HCT116 (cell line): ENCODE measurements around the gene PINK1. TPM values are rescaled to one million over a fixed set of nuclear protein-coding genes. Genes with fewer than 3 reads are reported as not detected.

Source experiments
- ATAC-seq: fragments of 200-7000 bp; cut with Tn5 transposase; 2 replicates; pipeline ENCODE4 v1.9.1; 2020; ENCODE audit warnings: mild to moderate bottlenecking, moderate library complexity
- BruUV-seq: library from RNA; stranded (reverse); fragments of 400-500 nt; replicated peaks from 2 replicates; lab custom pipeline; 2021; lab: Mats Ljungman, UMichigan
- CTCF ChIA-PET: fragments of 300-600 bp; sonication (Branson Sonifier 250); formaldehyde crosslinking; loops from one replicate; lab custom pipeline; 2021; ENCODE audit warnings: antibody characterized with exemption; lab: Charles Lee
- POLR2A ChIA-PET: fragments of 300-600, 350-600 bp; sonication (Branson Sonifier 250); formaldehyde crosslinking; loops from one replicate; lab custom pipeline; 2021; ENCODE audit warnings: antibody characterized with exemption; lab: Charles Lee
- RAD21 ChIA-PET, 2 experiments: fragments of 300-600 bp; sonication (Branson Sonifier 250); formaldehyde crosslinking; loops; one replicate each; lab custom pipeline; 2023; ENCODE audit warnings: low total read pairs in 2 of 2; ENCODE audit not compliant: uncharacterized antibody in 2 of 2, unreplicated experiment in 2 of 2, low non-redundant PET in 1 of 2; lab: Charles Lee
- DNase-seq: peaks from one replicate; pipeline ENCODE4 v3.0.0-alpha.2; 2010; ENCODE audit warnings: low read depth, low spot score
- H2AFZ ChIP-seq: fragments of 200-600 bp; shearing (Covaris generic), sonication (generic); 2 replicates; pipeline ENCODE4 v1.6.1; 2017; ENCODE audit warnings: low read depth, mixed run types, mixed read lengths, antibody characterized with exemption, low read length; ENCODE audit not compliant: poor library complexity, severe bottlenecking
- H3K27ac ChIP-seq: 2 replicates; pipeline ENCODE4 v1.5.1; 2012; ENCODE audit warnings: low read depth, low read length
- H3K27me3 ChIP-seq: fragments of 200-600 bp; sonication (generic); 2 replicates; pipeline ENCODE4 v1.6.1; 2016; ENCODE audit warnings: mixed run types, low read length, mixed read lengths; ENCODE audit not compliant: insufficient read depth
- H3K36me3 ChIP-seq, 2 experiments: fragments of 200-500 bp in 1 of 2; fragments of 200-600 bp in 1 of 2; sonication (Bioruptor generic) in 1 of 2; sonication (generic) in 1 of 2; 2 replicates each; pipeline versions ENCODE4 v1.5.1 to v1.6.1; 2014 to 2016; ENCODE audit warnings: low read length in 2 of 2, inconsistent platforms in 1 of 2, mixed read lengths in 1 of 2, mixed run types in 1 of 2; ENCODE audit not compliant: insufficient read depth in 2 of 2, control insufficient read depth in 1 of 2
- H3K4me1 ChIP-seq, 2 experiments: fragments of 200-600 bp in 1 of 2; sonication (generic) in 1 of 2; 2 replicates each; pipeline versions ENCODE4 v1.5.1 to v1.6.1; 2012 to 2017; ENCODE audit warnings: low read length in 2 of 2, inconsistent platforms in 1 of 2, mild to moderate bottlenecking in 1 of 2, mixed read lengths in 1 of 2, mixed run types in 1 of 2, moderate library complexity in 1 of 2; ENCODE audit not compliant: insufficient read depth in 2 of 2, control insufficient read depth in 1 of 2
- H3K4me2 ChIP-seq: fragments of 200-600 bp; sonication (generic); 2 replicates; pipeline ENCODE4 v1.6.1; 2017; ENCODE audit warnings: mixed run types, low read length, mixed read lengths
- H3K4me3 ChIP-seq, 2 experiments: fragments of 200-600 bp in 1 of 2; sonication (generic) in 1 of 2; replicated peaks in 1 of 2; 2 replicates each; pipeline ENCODE4 v1.5.1; 2011 to 2016; ENCODE audit warnings: low read length in 2 of 2, control low read depth in 1 of 2, low read depth in 1 of 2, mild to moderate bottlenecking in 1 of 2, mixed read lengths in 1 of 2, mixed run types in 1 of 2
- H3K79me2 ChIP-seq: fragments of 200-600 bp; sonication (generic); 2 replicates; pipeline ENCODE4 v1.6.1; 2017; ENCODE audit warnings: mild to moderate bottlenecking, mixed run types, low read length, moderate library complexity, mixed read lengths; ENCODE audit not compliant: insufficient read depth
- H3K9ac ChIP-seq: fragments of 200-600 bp; sonication (generic); 2 replicates; pipeline ENCODE4 v1.6.1; 2016; ENCODE audit warnings: low read length, mixed read lengths
- H3K9me2 ChIP-seq: fragments of 200-600 bp; sonication (generic), shearing (Covaris generic); 2 replicates; pipeline ENCODE4 v1.6.1; 2017; ENCODE audit warnings: mixed run types, mild to moderate bottlenecking, moderate library complexity; ENCODE audit not compliant: insufficient read depth
- H3K9me3 ChIP-seq, 2 experiments: fragments of 200-500 bp in 1 of 2; fragments of 200-600 bp in 1 of 2; sonication (Bioruptor generic) in 1 of 2; sonication (generic) in 1 of 2; 2 replicates each; pipeline ENCODE4 v1.6.1; 2014 to 2017; ENCODE audit warnings: low read length in 2 of 2, mixed read lengths in 2 of 2, inconsistent platforms in 1 of 2, low read depth in 1 of 2, mild to moderate bottlenecking in 1 of 2, mixed run types in 1 of 2, moderate library complexity in 1 of 2; ENCODE audit not compliant: control insufficient read depth in 1 of 2, insufficient read depth in 1 of 2
- H4K20me1 ChIP-seq: fragments of 200-600 bp; sonication (generic), shearing (Covaris generic); 2 replicates; pipeline ENCODE4 v1.6.1; 2017; ENCODE audit warnings: mixed run types, mild to moderate bottlenecking, moderate library complexity; ENCODE audit not compliant: insufficient read depth
- ATF3 ChIP-seq: IDR thresholded peaks from 2 replicates; pipeline ENCODE4 v1.6.1; 2012
- CBX3 ChIP-seq: IDR thresholded peaks from 2 replicates; pipeline ENCODE4 v1.6.1; 2012; ENCODE audit warnings: low read depth
- CEBPB ChIP-seq: IDR thresholded peaks from 2 replicates; pipeline ENCODE4 v1.6.1; 2012; ENCODE audit warnings: low read depth
- EGR1 ChIP-seq: IDR thresholded peaks from 2 replicates; pipeline ENCODE4 v1.6.1; 2012; ENCODE audit warnings: low read depth
- EZH2phosphoT487 ChIP-seq: fragments of 200-600 bp; IDR thresholded peaks from 2 replicates; pipeline ENCODE4 v1.6.1; 2018; ENCODE audit warnings: antibody characterized with exemption, borderline replicate concordance
- FOSL1 ChIP-seq: IDR thresholded peaks from 2 replicates; pipeline ENCODE4 v1.6.1; 2012; ENCODE audit warnings: low read depth
- MAX ChIP-seq: IDR thresholded peaks from 2 replicates; pipeline ENCODE4 v1.6.1; 2012
- POLR2A ChIP-seq: IDR thresholded peaks from 2 replicates; pipeline ENCODE4 v1.7.0; 2011; ENCODE audit warnings: borderline replicate concordance; ENCODE audit not compliant: insufficient read depth, insufficient read length; ENCODE audit errors: extremely low read depth
- RAD21 ChIP-seq: IDR thresholded peaks from 2 replicates; pipeline ENCODE4 v1.6.1; 2012; ENCODE audit warnings: low read depth, mild to moderate bottlenecking
- REST ChIP-seq: IDR thresholded peaks from 2 replicates; pipeline ENCODE4 v1.6.1; 2012; ENCODE audit warnings: low read depth
- SIN3A ChIP-seq: IDR thresholded peaks from 2 replicates; pipeline ENCODE4 v1.6.1; 2012; ENCODE audit warnings: low read depth
- SP1 ChIP-seq: IDR thresholded peaks from 2 replicates; pipeline ENCODE4 v1.6.1; 2012; ENCODE audit warnings: low read depth
- TCF7L2 ChIP-seq: IDR thresholded peaks from 2 replicates; pipeline ENCODE4 v1.7.0; 2011; ENCODE audit warnings: borderline replicate concordance, inconsistent platforms; ENCODE audit not compliant: insufficient read depth, insufficient read length; ENCODE audit errors: extremely low read depth
- YY1 ChIP-seq: IDR thresholded peaks from 2 replicates; pipeline ENCODE4 v1.6.1; 2011; ENCODE audit warnings: low read length, low read depth, moderate library complexity, mild to moderate bottlenecking; ENCODE audit not compliant: insufficient replicate concordance; ENCODE audit errors: extremely low read depth
- ZNF274 ChIP-seq: fragments of 200-500 bp; sonication (Bioruptor generic); IDR thresholded peaks from 2 replicates; pipeline ENCODE4 v1.6.1; 2014; ENCODE audit warnings: mild to moderate bottlenecking, low read depth, low read length, inconsistent platforms
- intact Hi-C: fragments of 100-400 bp; cut with micrococcal nuclease; formaldehyde crosslinking; loops from 2 replicates; pipeline ENCODE4 v1.10.0; 2022
- total RNA-seq: library from RNA; stranded (reverse); gene quantifications from one replicate; pipeline ENCODE4 v1.2.1, GENCODE V29; 2021; ENCODE audit not compliant: unreplicated experiment
- TF ChIP-seq, protein P1 (sequence below), 3 experiments: fragments of 200-600 bp in 1 of 3; sonication (generic) in 1 of 3; IDR thresholded peaks in 2 of 3; conservative IDR thresholded peaks in 1 of 3; 2 replicates each; pipeline ENCODE4 v1.5.1; 2012 to 2017; ENCODE audit warnings: low read depth in 2 of 3, low read length in 2 of 3, antibody characterized with exemption in 1 of 3, borderline replicate concordance in 1 of 3, control low read depth in 1 of 3, mild to moderate bottlenecking in 1 of 3, mixed read lengths in 1 of 3, mixed run types in 1 of 3, moderate library complexity in 1 of 3; ENCODE audit not compliant: insufficient read depth in 1 of 3

PINK1 gene
- total RNA-seq, 1 experiment from 2014 or later = 29.4 TPM

- DNase-seq (no peak), ATAC-seq (no peak)
- H3K9me3 ChIP-seq = no peaks in the 10 kb centered on the region
- H3K27ac ChIP-seq = no peak overlapping the region
- BruUV-seq = no TSS peak
- ChIA-PET RAD21 (interaction anchor here in 1 of 2 experiments (0.7 kb wide), 1 partner anchor 94 kb away, joined by 4 read pairs; no protein-coding TSS in a partner anchor), POLR2A (no interaction called here), CTCF (no interaction called here)
- H3K4me3 ChIP-seq = no peak overlapping the region
- H3K4me1 ChIP-seq = no peaks in the 10 kb centered on the region
- intact Hi-C loops = no loop called here
- H3K9me2 ChIP-seq = no peaks in the 10 kb centered on the region
- H3K27me3 ChIP-seq = no peaks in the 10 kb centered on the region
- no peak overlapping the region for H2AFZ ChIP-seq
- H3K36me3 ChIP-seq = no peaks in the 10 kb centered on the region
- TF ChIP-seq ATF3 (no peak), SP1 (no peak), RAD21 (no peak), SIN3A (no peak), MAX (no peak), YY1 (no peak), EZH2phosphoT487 (no peak), FOSL1 (no peak), ZNF274 (no peak), CBX3 (no peak), EGR1 (no peak)
- no peak overlapping the region for H3K9ac ChIP-seq
- no peaks in the 10 kb centered on the region for H4K20me1 ChIP-seq
- H3K79me2 ChIP-seq = no peaks in the 10 kb centered on the region
- no peak overlapping the region for H3K4me2 ChIP-seq
Observed at GRCh38 chr1:20668581-20668980, 35.3 kb downstream of the PINK1 start.

DNA sequence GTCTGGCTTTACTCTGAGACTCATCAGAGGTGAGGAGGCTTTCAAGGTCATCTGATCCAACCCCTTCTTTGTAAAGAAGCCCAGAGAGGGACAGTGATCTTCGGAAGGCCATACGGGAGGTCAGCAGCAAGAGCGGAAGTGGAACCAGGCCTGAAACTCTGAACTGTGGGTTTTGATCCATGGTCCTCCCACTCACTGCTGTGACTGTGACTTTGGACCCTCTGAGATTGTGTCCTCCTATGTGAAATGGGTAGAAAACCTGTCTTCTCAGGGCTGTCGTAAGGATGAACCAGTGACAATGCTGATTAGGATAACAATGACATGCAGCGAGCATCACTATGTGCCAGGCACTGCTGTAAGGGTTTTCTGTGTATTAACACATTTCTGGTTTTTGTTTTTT, 37.7 kb downstream of the PINK1 start:
- Histone ChIP-seq H3K27me3 (no peaks in the 10 kb centered on the region), H3K36me3 (no peaks in the 10 kb centered on the region), H3K27ac (no peak overlapping the region), H3K9me3 (no peaks in the 10 kb centered on the region), H4K20me1 (no peaks in the 10 kb centered on the region), H3K9ac (no peak overlapping the region), H3K4me1 (no peaks in the 10 kb centered on the region), H3K9me2 (no peaks in the 10 kb centered on the region), H3K79me2 (no peaks in the 10 kb centered on the region), H3K4me3 (no peak overlapping the region), H3K4me2 (no peak overlapping the region), H2AFZ (no peak overlapping the region)
- no TSS peak for BruUV-seq
- ChIA-PET POLR2A (no interaction called here), RAD21 (no interaction called here), CTCF (no interaction called here)
- no peak for DNase-seq
- intact Hi-C loops = no loop called here
- no peak for ATAC-seq
- TF ChIP-seq, protein P1, sequence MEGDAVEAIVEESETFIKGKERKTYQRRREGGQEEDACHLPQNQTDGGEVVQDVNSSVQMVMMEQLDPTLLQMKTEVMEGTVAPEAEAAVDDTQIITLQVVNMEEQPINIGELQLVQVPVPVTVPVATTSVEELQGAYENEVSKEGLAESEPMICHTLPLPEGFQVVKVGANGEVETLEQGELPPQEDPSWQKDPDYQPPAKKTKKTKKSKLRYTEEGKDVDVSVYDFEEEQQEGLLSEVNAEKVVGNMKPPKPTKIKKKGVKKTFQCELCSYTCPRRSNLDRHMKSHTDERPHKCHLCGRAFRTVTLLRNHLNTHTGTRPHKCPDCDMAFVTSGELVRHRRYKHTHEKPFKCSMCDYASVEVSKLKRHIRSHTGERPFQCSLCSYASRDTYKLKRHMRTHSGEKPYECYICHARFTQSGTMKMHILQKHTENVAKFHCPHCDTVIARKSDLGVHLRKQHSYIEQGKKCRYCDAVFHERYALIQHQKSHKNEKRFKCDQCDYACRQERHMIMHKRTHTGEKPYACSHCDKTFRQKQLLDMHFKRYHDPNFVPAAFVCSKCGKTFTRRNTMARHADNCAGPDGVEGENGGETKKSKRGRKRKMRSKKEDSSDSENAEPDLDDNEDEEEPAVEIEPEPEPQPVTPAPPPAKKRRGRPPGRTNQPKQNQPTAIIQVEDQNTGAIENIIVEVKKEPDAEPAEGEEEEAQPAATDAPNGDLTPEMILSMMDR (IDR thresholded peaks at IDR 0.05 in 2 of 3, conservative IDR thresholded peaks at IDR 0.05 in 1 of 3; ENCODE audit: borderline replicate concordance in 1 of 3, insufficient read depth in 1 of 3, low read depth in 2 of 3, low read length in 2 of 3) = no peak
- TF ChIP-seq TCF7L2 (no peak), SP1 (no peak), REST (no peak), CEBPB (no peak), CBX3 (no peak), EGR1 (no peak), FOSL1 (no peak), POLR2A (no peak), RAD21 (no peak)
